H9 (cell line): ENCODE results near the gene CCDC28A. TPM values are rescaled to one million over a fixed set of nuclear protein-coding genes. Genes with fewer than 3 reads are reported as not detected.

ENCODE experiments used
- DNase-seq: peaks from one replicate; pipeline ENCODE4 v3.0.0-alpha.2; 2017
- H2AFZ ChIP-seq: one replicate; pipeline ENCODE4 v1.6.1; 2013; ENCODE audit warnings: mild to moderate bottlenecking, low read length, control low read depth, moderate library complexity
- H2AK5ac ChIP-seq: 2 replicates; pipeline ENCODE4 v1.6.1; 2013; ENCODE audit warnings: low read length, control low read depth, mixed read lengths; ENCODE audit not compliant: insufficient read length
- H2BK120ac ChIP-seq: one replicate; pipeline ENCODE4 v1.6.1; 2013; ENCODE audit warnings: low read depth, mild to moderate bottlenecking, low read length, control low read depth, inconsistent platforms; ENCODE audit not compliant: poor library complexity, severe bottlenecking
- H2BK12ac ChIP-seq: 2 replicates; pipeline ENCODE4 v1.6.1; 2013; ENCODE audit warnings: low read length, control low read depth, mixed read lengths, low read depth; ENCODE audit not compliant: insufficient read length
- H2BK15ac ChIP-seq: 2 replicates; pipeline ENCODE4 v1.6.1; 2013; ENCODE audit warnings: low read depth, low read length, control low read depth
- H2BK20ac ChIP-seq: one replicate; pipeline ENCODE4 v1.6.1; 2013; ENCODE audit warnings: low read depth, mild to moderate bottlenecking, low read length, control low read depth, inconsistent platforms; ENCODE audit not compliant: poor library complexity, severe bottlenecking
- H2BK5ac ChIP-seq: 2 replicates; pipeline ENCODE4 v1.6.1; 2013; ENCODE audit warnings: low read length, control low read depth, mixed read lengths; ENCODE audit not compliant: insufficient read length
- H3K14ac ChIP-seq: 2 replicates; pipeline ENCODE4 v1.6.1; 2013; ENCODE audit warnings: low read length, control low read depth; ENCODE audit not compliant: insufficient read depth
- H3K18ac ChIP-seq: 2 replicates; pipeline ENCODE4 v1.6.1; 2013; ENCODE audit warnings: low read depth, mild to moderate bottlenecking, mixed read lengths, low read length, control low read depth; ENCODE audit not compliant: insufficient read length
- H3K23ac ChIP-seq: 2 replicates; pipeline ENCODE4 v1.6.1; 2013; ENCODE audit warnings: low read length, control low read depth, mixed read lengths, low read depth; ENCODE audit not compliant: insufficient read length
- H3K23me2 ChIP-seq: 2 replicates; pipeline ENCODE4 v1.6.1; 2013; ENCODE audit warnings: low read depth, mild to moderate bottlenecking, mixed read lengths, low read length, control low read depth; ENCODE audit not compliant: insufficient read length, poor library complexity, severe bottlenecking
- H3K27ac ChIP-seq: 2 replicates; pipeline ENCODE4 v1.5.1; 2013; ENCODE audit warnings: low read length, control low read depth, mixed read lengths, low read depth; ENCODE audit not compliant: insufficient read length
- H3K27me3 ChIP-seq: 2 replicates; pipeline ENCODE4 v1.6.1; 2013; ENCODE audit warnings: low read length, control low read depth, inconsistent platforms; ENCODE audit not compliant: insufficient read depth
- H3K4ac ChIP-seq: 2 replicates; pipeline ENCODE4 v1.6.1; 2013; ENCODE audit warnings: low read depth, mild to moderate bottlenecking, control low read depth, inconsistent platforms, low read length, moderate library complexity
- H3K4me1 ChIP-seq: 2 replicates; pipeline ENCODE4 v1.6.1; 2013; ENCODE audit warnings: low read length, control low read depth, inconsistent platforms; ENCODE audit not compliant: insufficient read depth
- H3K4me2 ChIP-seq: 2 replicates; pipeline ENCODE4 v1.6.1; 2013; ENCODE audit warnings: low read length, control low read depth, mixed read lengths; ENCODE audit not compliant: insufficient read length, insufficient read depth
- H3K56ac ChIP-seq: 2 replicates; pipeline ENCODE4 v1.6.1; 2013; ENCODE audit warnings: low read depth, mild to moderate bottlenecking, mixed read lengths, low read length, control low read depth; ENCODE audit not compliant: insufficient read length
- H3K79me1 ChIP-seq: 2 replicates; pipeline ENCODE4 v1.6.1; 2013; ENCODE audit warnings: low read depth, mild to moderate bottlenecking, moderate library complexity, low read length, control low read depth, inconsistent platforms; ENCODE audit not compliant: insufficient read depth, poor library complexity, severe bottlenecking
- H3K79me2 ChIP-seq: 2 replicates; pipeline ENCODE4 v1.6.1; 2013; ENCODE audit warnings: low read length, control low read depth, inconsistent platforms; ENCODE audit not compliant: insufficient read depth
- H3K9ac ChIP-seq: 2 replicates; pipeline ENCODE4 v1.6.1; 2013; ENCODE audit warnings: low read length, control low read depth, mixed read lengths; ENCODE audit not compliant: insufficient read length; ENCODE audit errors: extremely low read depth
- H3K9me3 ChIP-seq: one replicate; pipeline ENCODE4 v1.6.1; 2013; ENCODE audit warnings: low read depth, low read length, inconsistent platforms; ENCODE audit not compliant: control insufficient read depth
- H3T11ph ChIP-seq: one replicate; pipeline ENCODE4 v1.6.1; 2013; ENCODE audit warnings: mild to moderate bottlenecking, low read length, control low read depth, inconsistent platforms
- H4K20me1 ChIP-seq: one replicate; pipeline ENCODE4 v1.6.1; 2013; ENCODE audit not compliant: control insufficient read depth, insufficient read length, insufficient read depth
- H4K5ac ChIP-seq: 2 replicates; pipeline ENCODE4 v1.6.1; 2013; ENCODE audit warnings: low read depth, mild to moderate bottlenecking, mixed read lengths, low read length, control low read depth; ENCODE audit not compliant: insufficient read length
- H4K8ac ChIP-seq: replicated peaks from 2 replicates; pipeline ENCODE4 v1.6.1; 2013; ENCODE audit warnings: low read length, control low read depth, mixed read lengths, low read depth; ENCODE audit not compliant: insufficient read length
- H4K91ac ChIP-seq: 2 replicates; pipeline ENCODE4 v1.6.1; 2013; ENCODE audit warnings: low read depth, mild to moderate bottlenecking, moderate library complexity, mixed read lengths, low read length, control low read depth; ENCODE audit not compliant: insufficient read length
- H3K27ac Mint-ChIP-seq, 3 experiments: 2 replicates in 2 of 3; 3 replicates in 1 of 3; pipeline ENCODE4 v1.8.0; 2020 to 2021; ENCODE audit warnings: mixed read lengths in 3 of 3, mild to moderate bottlenecking in 1 of 3, moderate library complexity in 1 of 3
- H3K27me3 Mint-ChIP-seq: 2 replicates; pipeline ENCODE4 v1.8.0; 2021; ENCODE audit warnings: low read depth, mild to moderate bottlenecking, moderate library complexity, mixed read lengths
- H3K36me3 Mint-ChIP-seq, 3 experiments: 2 replicates in 2 of 3; 3 replicates in 1 of 3; pipeline ENCODE4 v1.8.0; 2020 to 2021; ENCODE audit warnings: low read depth in 3 of 3, mixed read lengths in 3 of 3; ENCODE audit not compliant: insufficient read depth in 1 of 3
- H3K4me1 Mint-ChIP-seq, 2 experiments: 2 replicates each; pipeline ENCODE4 v1.8.0; 2020; ENCODE audit warnings: mixed read lengths in 2 of 2
- H3K4me3 Mint-ChIP-seq, 2 experiments: 2 replicates in 1 of 2; 3 replicates in 1 of 2; pipeline ENCODE4 v1.8.0; 2020 to 2021; ENCODE audit warnings: mild to moderate bottlenecking in 2 of 2, mixed read lengths in 2 of 2, moderate library complexity in 1 of 2
- H3K9me3 Mint-ChIP-seq, 2 experiments: 2 replicates in 1 of 2; 3 replicates in 1 of 2; pipeline ENCODE4 v1.8.0; 2020; ENCODE audit warnings: mild to moderate bottlenecking in 2 of 2, mixed read lengths in 2 of 2, moderate library complexity in 1 of 2
- WGBS: extraction: QIAGEN DNeasy Blood & Tissue Kit; methylation state at CpG from one replicate; pipeline ENCODE4 v1.1.7; 2013; ENCODE audit warnings: missing lambda C conversion rate, low lambda C conversion rate, mixed read lengths; ENCODE audit not compliant: insufficient read length; ENCODE audit errors: extremely low coverage; 5-methylcytosine and 5-hydroxymethylcytosine counted together
- total RNA-seq: library from RNA; stranded (reverse); gene quantifications from 2 replicates; pipeline ENCODE4 v1.2.1, GENCODE V29; 2021
- TF ChIP-seq, protein P1 (sequence below): fragments of 200-600 bp; sonication (generic); conservative IDR thresholded peaks from 3 replicates; pipeline ENCODE4 v1.8.0; 2021; ENCODE audit warnings: antibody characterized with exemption, mild to moderate bottlenecking

The CCDC28A gene
- total RNA-seq, 1 experiment from 2014 or later: 12.9 TPM

DNA sequence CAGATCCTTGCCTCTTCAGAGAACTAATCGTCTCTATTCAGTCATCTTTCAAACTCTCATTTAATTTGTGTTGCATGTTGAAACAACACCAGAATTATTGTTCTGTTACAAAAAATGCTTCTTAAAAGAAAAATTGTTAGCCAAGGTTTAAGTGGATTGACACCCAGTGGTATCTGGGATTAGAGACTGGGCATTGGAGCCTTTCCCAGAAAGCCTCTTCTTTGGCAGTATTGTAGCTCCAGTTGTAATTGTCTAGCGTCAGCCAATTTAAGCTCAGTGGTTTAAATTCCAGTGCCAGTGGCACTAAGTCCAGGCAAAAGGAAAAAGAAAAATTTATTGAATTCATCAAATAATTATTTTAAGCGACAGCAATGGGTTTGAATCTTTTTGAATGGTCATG lies 801 bp downstream of the CCDC28A start:
- WGBS: no CpG with 5 or more reads among the region's 3 CpGs

More for the DNA sequence above, 801 bp downstream of the CCDC28A start:
- no peak overlapping the region for H2AK5ac ChIP-seq
- no peak overlapping the region for H4K5ac ChIP-seq
- H4K8ac ChIP-seq: no peak overlapping the region
- no peaks in the 10 kb centered on the region for H3K27me3 Mint-ChIP-seq
- H3K36me3 Mint-ChIP-seq: no peaks in the 10 kb centered on the region
- no peak overlapping the region for H2BK20ac ChIP-seq
- H3K14ac ChIP-seq: no peak overlapping the region
- no peak overlapping the region for H3K56ac ChIP-seq
- H3K4ac ChIP-seq: no peak overlapping the region
- no peak overlapping the region for H2BK15ac ChIP-seq
- no peaks in the 10 kb centered on the region for H3K27me3 ChIP-seq
- H3K27ac ChIP-seq: no peak overlapping the region
- no peak overlapping the region for H3K9ac ChIP-seq
- TF ChIP-seq, protein P1, sequence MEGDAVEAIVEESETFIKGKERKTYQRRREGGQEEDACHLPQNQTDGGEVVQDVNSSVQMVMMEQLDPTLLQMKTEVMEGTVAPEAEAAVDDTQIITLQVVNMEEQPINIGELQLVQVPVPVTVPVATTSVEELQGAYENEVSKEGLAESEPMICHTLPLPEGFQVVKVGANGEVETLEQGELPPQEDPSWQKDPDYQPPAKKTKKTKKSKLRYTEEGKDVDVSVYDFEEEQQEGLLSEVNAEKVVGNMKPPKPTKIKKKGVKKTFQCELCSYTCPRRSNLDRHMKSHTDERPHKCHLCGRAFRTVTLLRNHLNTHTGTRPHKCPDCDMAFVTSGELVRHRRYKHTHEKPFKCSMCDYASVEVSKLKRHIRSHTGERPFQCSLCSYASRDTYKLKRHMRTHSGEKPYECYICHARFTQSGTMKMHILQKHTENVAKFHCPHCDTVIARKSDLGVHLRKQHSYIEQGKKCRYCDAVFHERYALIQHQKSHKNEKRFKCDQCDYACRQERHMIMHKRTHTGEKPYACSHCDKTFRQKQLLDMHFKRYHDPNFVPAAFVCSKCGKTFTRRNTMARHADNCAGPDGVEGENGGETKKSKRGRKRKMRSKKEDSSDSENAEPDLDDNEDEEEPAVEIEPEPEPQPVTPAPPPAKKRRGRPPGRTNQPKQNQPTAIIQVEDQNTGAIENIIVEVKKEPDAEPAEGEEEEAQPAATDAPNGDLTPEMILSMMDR: no peak
- no peaks in the 10 kb centered on the region for H3K79me1 ChIP-seq
- peaks cover 10 to 19% of the 10 kb centered on the region in 2 experiments for H3K4me1 Mint-ChIP-seq
- no peaks in the 10 kb centered on the region for H3K9me3 Mint-ChIP-seq
- H3K4me2 ChIP-seq: peak overlapping the region; percentile 75
- no peak overlapping the region for H3K18ac ChIP-seq
- H4K91ac ChIP-seq: no peak overlapping the region
- no peak overlapping the region for H3K23ac ChIP-seq
- no peaks in the 10 kb centered on the region for H4K20me1 ChIP-seq
- DNase-seq: no peak
- H2BK5ac ChIP-seq: no peak overlapping the region
- H3K9me3 ChIP-seq: no peaks in the 10 kb centered on the region
- H3T11ph ChIP-seq: no peak overlapping the region
- H2BK12ac ChIP-seq: no peak overlapping the region
- no peaks in the 10 kb centered on the region for H3K79me2 ChIP-seq
- H2BK120ac ChIP-seq: no peak overlapping the region
- H3K4me3 Mint-ChIP-seq: peak overlapping the region; percentile 100
- H2AFZ ChIP-seq: no peak overlapping the region
- H3K23me2 ChIP-seq: peaks cover 3% of the 10 kb centered on the region
- H3K4me1 ChIP-seq: no peaks in the 10 kb centered on the region
- peak overlapping the region in 2 of 3 experiments; percentile 57 to 100; a peak in 2 of 7 replicates for H3K27ac Mint-ChIP-seq
